H1 (cell line): ENCODE data around the gene FCHO1. TPM values are rescaled to one million over a fixed set of nuclear protein-coding genes. Genes with fewer than 3 reads are reported as not detected.

Experiments used
- CHD2 ChIP-seq: IDR thresholded peaks from 2 replicates; pipeline ENCODE4 v1.6.1; 2012; ENCODE audit warnings: low read length, improper control_type of control experiment
- EGR1 ChIP-seq: IDR thresholded peaks from 2 replicates; pipeline ENCODE4 v1.6.1; 2011; ENCODE audit warnings: low read depth, low read length, borderline replicate concordance
- EP300 ChIP-seq, 2 experiments: IDR thresholded peaks; 1 replicate in 1 of 2; 2 replicates in 1 of 2; pipeline ENCODE4 v1.6.1; 2011 to 2012; ENCODE audit warnings: low read depth in 2 of 2, low read length in 2 of 2, mild to moderate bottlenecking in 2 of 2, borderline replicate concordance in 1 of 2, inconsistent platforms in 1 of 2, moderate library complexity in 1 of 2
- EZH2 ChIP-seq: fragments of 200-600 bp; sonication (generic); IDR thresholded peaks from 2 replicates; pipeline ENCODE4 v1.7.1; 2012; ENCODE audit warnings: low read depth, mild to moderate bottlenecking, moderate library complexity, low read length, inconsistent platforms; ENCODE audit not compliant: severe bottlenecking
- HDAC6 ChIP-seq: IDR thresholded peaks from one replicate; pipeline ENCODE4 v1.7.1; 2012; ENCODE audit warnings: low read depth, mild to moderate bottlenecking, inconsistent platforms, low read length, moderate library complexity
- KDM4A ChIP-seq: IDR thresholded peaks from one replicate; pipeline ENCODE4 v1.7.1; 2012; ENCODE audit warnings: low read depth, mild to moderate bottlenecking, moderate library complexity, low read length, inconsistent platforms; ENCODE audit not compliant: severe bottlenecking
- KDM5A ChIP-seq: fragments of 200-600 bp; IDR thresholded peaks from 2 replicates; pipeline ENCODE4 v1.7.1; 2012; ENCODE audit warnings: mild to moderate bottlenecking, low read length, inconsistent platforms, mixed read lengths
- NRF1 ChIP-seq: IDR thresholded peaks from 2 replicates; pipeline ENCODE4 v1.6.1; 2011; ENCODE audit warnings: mild to moderate bottlenecking, low read depth, low read length, improper control_type of control experiment
- PHF8 ChIP-seq: fragments of 200-600 bp; sonication (generic); conservative IDR thresholded peaks from 2 replicates; pipeline ENCODE4 v1.7.1; 2012; ENCODE audit warnings: low read depth, mild to moderate bottlenecking, inconsistent platforms, low read length, moderate library complexity
- RBBP5 ChIP-seq: IDR thresholded peaks from 2 replicates; pipeline ENCODE4 v1.7.1; 2012; ENCODE audit warnings: low read depth, mild to moderate bottlenecking, inconsistent platforms, low read length, moderate library complexity, borderline replicate concordance
- SIN3A ChIP-seq, 2 experiments: IDR thresholded peaks in 1 of 2; conservative IDR thresholded peaks in 1 of 2; 2 replicates each; pipeline ENCODE4 v1.6.1; 2011 to 2012; ENCODE audit warnings: low read length in 2 of 2, improper control_type of control experiment in 1 of 2, low read depth in 1 of 2, mild to moderate bottlenecking in 1 of 2
- SIRT6 ChIP-seq: IDR thresholded peaks from one replicate; pipeline ENCODE4 v1.7.1; 2012; ENCODE audit warnings: low read length, inconsistent platforms
- SIX5 ChIP-seq: IDR thresholded peaks from 2 replicates; pipeline ENCODE4 v1.6.1; 2011; ENCODE audit warnings: mild to moderate bottlenecking, low read depth, low read length
- SP4 ChIP-seq: IDR thresholded peaks from 2 replicates; pipeline ENCODE4 v1.6.1; 2012; ENCODE audit warnings: low read length, inconsistent platforms
- TBP ChIP-seq: IDR thresholded peaks from 2 replicates; pipeline ENCODE4 v1.6.1; 2011; ENCODE audit warnings: low read depth, low read length, improper control_type of control experiment
- TCF12 ChIP-seq: IDR thresholded peaks from 2 replicates; pipeline ENCODE4 v1.6.1; 2011; ENCODE audit warnings: low read depth, mild to moderate bottlenecking, low read length
- TEAD4 ChIP-seq: IDR thresholded peaks from 2 replicates; pipeline ENCODE4 v1.6.1; 2012; ENCODE audit warnings: low read depth, low read length, inconsistent platforms, mixed read lengths
- YY1 ChIP-seq: IDR thresholded peaks from 2 replicates; pipeline ENCODE4 v1.6.1; 2011; ENCODE audit warnings: low read depth, mild to moderate bottlenecking, low read length
- polyA plus RNA-seq, 7 experiments: library from polyadenylated mRNA; depleted of rRNA in 3 of 7; stranded (reverse) in 5 of 7; unstranded in 2 of 7; fragments of >200 nt in 5 of 7; fragments of 200-250 nt in 2 of 7; gene quantifications; 1 replicate in 5 of 7; 2 replicates in 1 of 7; 4 replicates in 1 of 7; pipeline versions ENCODE4 v1.2.1 to v1.2.3, GENCODE V29; 2011 to 2013; ENCODE audit warnings: missing spikeins in 2 of 7, mixed read lengths in 2 of 7
- total RNA-seq: library from RNA; stranded (reverse); fragmentation: NEBNext Ultra II Directional; extraction: Animal tissue kit (Norgen Biotek cat#: 25700); gene quantifications from 2 replicates; pipeline ENCODE4 v1.2.1, GENCODE V29; 2021
- TF ChIP-seq, protein P1 (sequence below): IDR thresholded peaks from 2 replicates; pipeline ENCODE4 v1.6.1; 2012; ENCODE audit warnings: low read length, inconsistent platforms
- TF ChIP-seq, protein P2 (sequence below), 3 experiments: IDR thresholded peaks; 1 replicate in 2 of 3; 2 replicates in 1 of 3; pipeline versions ENCODE4 v1.5.1 to v1.6.1; 2011; ENCODE audit warnings: low read length in 3 of 3, mild to moderate bottlenecking in 3 of 3, inconsistent platforms in 2 of 3, low read depth in 1 of 3, moderate library complexity in 1 of 3; ENCODE audit not compliant: insufficient read depth in 1 of 3; ENCODE audit errors: control extremely low read depth in 1 of 3

The FCHO1 gene
- total and polyA plus RNA-seq, 2 of the 8 experiments (the other 6 are each of a cell fraction or from before 2014, with no cell fraction given) = 13.0 to 25.9 TPM

DNA sequence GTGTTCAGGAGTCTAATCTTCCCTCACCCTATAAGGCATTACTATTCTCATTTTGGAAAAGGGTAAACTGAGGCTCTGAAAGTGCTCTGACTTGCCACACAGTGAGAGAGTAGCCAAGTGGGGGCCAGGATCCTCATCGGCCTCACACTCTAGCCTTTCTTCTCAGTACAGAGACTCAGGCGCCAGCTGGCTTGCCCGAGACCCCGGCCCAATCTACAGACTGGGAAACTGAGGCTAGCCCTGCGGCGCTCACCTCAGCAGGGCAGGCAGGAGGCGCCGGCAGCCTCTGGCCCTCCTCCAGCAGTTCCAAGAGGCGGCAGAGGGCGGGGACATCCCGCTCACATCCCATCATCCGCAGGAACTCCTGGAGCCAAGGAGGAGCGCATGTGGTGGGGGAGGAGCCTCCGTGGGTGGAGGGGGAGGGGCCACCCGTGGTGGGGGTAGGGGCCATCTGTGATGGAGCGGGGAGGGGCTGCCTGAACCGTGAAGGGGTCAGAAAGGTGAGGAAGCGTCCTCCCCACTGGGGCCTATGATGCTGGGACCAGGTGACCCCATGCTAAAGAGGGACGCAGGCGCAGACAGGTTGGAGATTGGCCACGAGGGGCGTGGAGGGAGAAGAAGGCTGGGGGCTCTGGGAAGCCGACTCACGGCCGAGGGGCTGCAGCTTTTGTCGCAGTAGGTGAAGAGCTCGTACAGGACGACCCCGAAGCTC, 78.7 kb downstream of the FCHO1 start (continued):
- no peak for TF ChIP-seq SIX5
- no peak for TF ChIP-seq SIN3A (conservative IDR thresholded peaks at IDR 0.05 in 1 of 2, IDR thresholded peaks at IDR 0.05 in 1 of 2; ENCODE audit: low read depth in 1 of 2, low read length in 2 of 2)
- no peak for TF ChIP-seq HDAC6
- 0 out of 2 replicates have a peak, but pooled peaks have one; percentile 5 for TF ChIP-seq TCF12
- TF ChIP-seq EP300 (IDR thresholded peaks at IDR 0.05; ENCODE audit: borderline replicate concordance in 1 of 2, low read depth in 2 of 2, low read length in 2 of 2) = 0 out of 3 replicates have a peak, but pooled peaks of 1 of the 2 experiments have one; percentile 15
- TF ChIP-seq KDM4A = peak; percentile 54
- TF ChIP-seq CHD2 = peak; percentile 33; the same call in 1 of the 2 replicates
- TF ChIP-seq TEAD4 = no peak
- no peak for TF ChIP-seq SIRT6
- TF ChIP-seq TBP = peak; percentile 19
- peak; percentile 68 for TF ChIP-seq PHF8
- no peak for TF ChIP-seq KDM5A
- TF ChIP-seq NRF1 = 0 out of 2 replicates have a peak, but pooled peaks have one; percentile 1
- TF ChIP-seq, protein P1, sequence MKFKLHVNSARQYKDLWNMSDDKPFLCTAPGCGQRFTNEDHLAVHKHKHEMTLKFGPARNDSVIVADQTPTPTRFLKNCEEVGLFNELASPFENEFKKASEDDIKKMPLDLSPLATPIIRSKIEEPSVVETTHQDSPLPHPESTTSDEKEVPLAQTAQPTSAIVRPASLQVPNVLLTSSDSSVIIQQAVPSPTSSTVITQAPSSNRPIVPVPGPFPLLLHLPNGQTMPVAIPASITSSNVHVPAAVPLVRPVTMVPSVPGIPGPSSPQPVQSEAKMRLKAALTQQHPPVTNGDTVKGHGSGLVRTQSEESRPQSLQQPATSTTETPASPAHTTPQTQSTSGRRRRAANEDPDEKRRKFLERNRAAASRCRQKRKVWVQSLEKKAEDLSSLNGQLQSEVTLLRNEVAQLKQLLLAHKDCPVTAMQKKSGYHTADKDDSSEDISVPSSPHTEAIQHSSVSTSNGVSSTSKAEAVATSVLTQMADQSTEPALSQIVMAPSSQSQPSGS = no peak
- 0 out of 2 replicates have a peak, but pooled peaks have one; percentile 44 for TF ChIP-seq RBBP5
- TF ChIP-seq EGR1 = no peak
- TF ChIP-seq YY1 = 0 out of 2 replicates have a peak, but pooled peaks have one; percentile 29
- TF ChIP-seq, protein P2, sequence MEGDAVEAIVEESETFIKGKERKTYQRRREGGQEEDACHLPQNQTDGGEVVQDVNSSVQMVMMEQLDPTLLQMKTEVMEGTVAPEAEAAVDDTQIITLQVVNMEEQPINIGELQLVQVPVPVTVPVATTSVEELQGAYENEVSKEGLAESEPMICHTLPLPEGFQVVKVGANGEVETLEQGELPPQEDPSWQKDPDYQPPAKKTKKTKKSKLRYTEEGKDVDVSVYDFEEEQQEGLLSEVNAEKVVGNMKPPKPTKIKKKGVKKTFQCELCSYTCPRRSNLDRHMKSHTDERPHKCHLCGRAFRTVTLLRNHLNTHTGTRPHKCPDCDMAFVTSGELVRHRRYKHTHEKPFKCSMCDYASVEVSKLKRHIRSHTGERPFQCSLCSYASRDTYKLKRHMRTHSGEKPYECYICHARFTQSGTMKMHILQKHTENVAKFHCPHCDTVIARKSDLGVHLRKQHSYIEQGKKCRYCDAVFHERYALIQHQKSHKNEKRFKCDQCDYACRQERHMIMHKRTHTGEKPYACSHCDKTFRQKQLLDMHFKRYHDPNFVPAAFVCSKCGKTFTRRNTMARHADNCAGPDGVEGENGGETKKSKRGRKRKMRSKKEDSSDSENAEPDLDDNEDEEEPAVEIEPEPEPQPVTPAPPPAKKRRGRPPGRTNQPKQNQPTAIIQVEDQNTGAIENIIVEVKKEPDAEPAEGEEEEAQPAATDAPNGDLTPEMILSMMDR (IDR thresholded peaks at IDR 0.05; ENCODE audit: control extremely low read depth in 1 of 3, insufficient read depth in 1 of 3, low read depth in 1 of 3, low read length in 3 of 3) = peak; percentile 9 to 27 (median 21); a peak in 3 of 4 replicates
- TF ChIP-seq SP4 = no peak; the same call in 1 of the 2 replicates
- TF ChIP-seq EZH2 = no peak
